Stimulated activated CD8-positive, alpha-beta memory T cell treated with anti-CD3 and anti-CD28 coated beads, Interleukin-4, amount 100 ng/mL, for 48 hours (primary cell): Measurements from ENCODE around the gene ZNF679.
"Not testable (repeated sequence)": the region's sequence is repeated elsewhere in the genome, so short reads cannot be mapped to it uniquely, and the experiment has no call there.

Experiments used
- DNase-seq: peaks from one replicate; pipeline ENCODE4 v3.0.0-alpha.2; 2020

The ZNF679 gene

DNA sequence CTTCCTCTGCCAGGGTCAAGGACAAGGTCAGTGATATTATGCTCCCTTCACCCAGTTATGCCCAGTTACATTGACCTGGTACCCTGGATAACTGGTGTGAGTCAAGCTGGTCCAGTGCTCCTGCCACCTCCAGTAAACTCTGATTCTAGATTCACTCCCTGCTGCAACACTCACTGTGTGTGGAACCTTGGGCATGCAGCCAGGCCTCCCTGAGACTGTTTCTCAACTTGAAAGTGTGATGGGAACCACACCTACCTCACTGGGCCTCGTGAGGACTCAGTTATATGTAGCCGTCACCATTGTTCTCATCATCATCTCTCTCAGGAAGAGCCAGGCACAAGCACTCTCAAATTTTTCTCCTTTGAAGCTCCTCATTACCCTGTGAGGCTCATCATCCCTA, 84.6 kb downstream of the ZNF679 start:
- DNase-seq, result peak; percentile 34

GRCh38 chr7:64313740-64314491, 85.6 kb downstream of the ZNF679 start, which contains the start of gene ZNF736:
ZNF736 (plus strand) TSS chr7:64313961; CDS start chr7:64314151, 190 bp downstream.
- peak; percentile 86 for DNase-seq

DNA sequence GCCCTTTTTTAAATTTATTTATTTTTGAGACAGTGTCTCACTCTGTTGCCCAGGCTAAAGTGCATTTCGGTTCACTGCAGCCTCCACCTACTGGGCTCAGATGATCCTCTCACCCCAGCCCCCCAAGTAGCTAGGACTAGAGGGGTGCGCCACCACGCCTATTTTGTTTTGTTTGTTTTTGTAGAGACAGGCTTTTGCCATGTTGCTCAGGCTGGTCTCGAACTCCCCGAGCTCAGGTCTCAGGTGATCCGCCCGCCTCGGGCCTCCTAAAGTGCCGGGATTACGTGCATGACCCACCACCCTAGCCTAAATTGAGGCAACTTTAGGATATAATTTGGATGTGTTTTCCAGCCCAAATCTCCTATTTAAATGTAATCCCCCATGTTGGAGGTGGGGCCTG, 86.3 kb downstream of the ZNF679 start:
- DNase-seq, result peak; percentile 28

GRCh38 chr7:64316031-64316742, 87.9 kb downstream of the ZNF679 start:
- not testable (repeated sequence) for DNase-seq
